ENCODE data around the gene ZNF569. TPM values are rescaled to one million over a fixed set of nuclear protein-coding genes. Genes with fewer than 3 reads are reported as not detected.

ZNF569 gene
- total and polyA plus RNA-seq, 2 of the 8 experiments (the other 6 are each of a cell fraction or from before 2014, with no cell fraction given) = 2.4 to 10.5 TPM

- peak; percentile 41; the same call in 1 of the 2 replicates for TF ChIP-seq USF2 (IDR thresholded peaks at IDR 0.05; ENCODE audit: low read length)
- peak; percentile 64 for TF ChIP-seq TBP (IDR thresholded peaks at IDR 0.05; ENCODE audit: low read depth, low read length)
- no peak for TF ChIP-seq TAF7 (optimal IDR thresholded peaks at IDR 0.05; ENCODE audit: borderline replicate concordance, low read depth, low read length)
- TF ChIP-seq HDAC2 (IDR thresholded peaks at IDR 0.05; ENCODE audit: borderline replicate concordance in 1 of 2, low read depth in 2 of 2, low read length in 2 of 2) = 0 out of 4 replicates have a peak, but pooled peaks of 1 of the 2 experiments have one; percentile 27
- peak; percentile 87 for TF ChIP-seq CREB1 (IDR thresholded peaks at IDR 0.05)
- peak; percentile 82 for TF ChIP-seq POLR2AphosphoS5 (IDR thresholded peaks at IDR 0.05; ENCODE audit: low read depth, low read length)
- no peak for TF ChIP-seq KDM1A (IDR thresholded peaks at IDR 0.05; ENCODE audit: borderline replicate concordance, low read length)
- TF ChIP-seq SIX5 (IDR thresholded peaks at IDR 0.05; ENCODE audit: low read depth, low read length) = peak; percentile 92
- TF ChIP-seq GTF2F1 (IDR thresholded peaks at IDR 0.05; ENCODE audit: borderline replicate concordance, low read depth, low read length) = 0 out of 2 replicates have a peak, but pooled peaks have one; percentile 13
- TF ChIP-seq EGR1 (IDR thresholded peaks at IDR 0.05; ENCODE audit: borderline replicate concordance, low read depth, low read length) = no peak
- peak; percentile 75; the same call in 1 of the 2 replicates for TF ChIP-seq MAX (IDR thresholded peaks at IDR 0.05)
- peak; percentile 60 for TF ChIP-seq BACH1 (IDR thresholded peaks at IDR 0.05; ENCODE audit: low read length)
- no peak for TF ChIP-seq RNF2 (IDR thresholded peaks at IDR 0.05; ENCODE audit: borderline replicate concordance, low read depth, low read length, missing control alignments, poor library complexity, severe bottlenecking)
- no peak for TF ChIP-seq EZH2 (IDR thresholded peaks at IDR 0.05; ENCODE audit: low read depth, low read length, severe bottlenecking)
- TF ChIP-seq CTBP2 (IDR thresholded peaks at IDR 0.05; ENCODE audit: borderline replicate concordance, insufficient read depth, insufficient read length, low read length) = peak; percentile 71
- TF ChIP-seq EP300 (IDR thresholded peaks at IDR 0.05; ENCODE audit: borderline replicate concordance in 1 of 2, low read depth in 2 of 2, low read length in 2 of 2) = peak in 1 of 2 experiments; percentile 44; a peak in 1 of 3 replicates
- TF ChIP-seq CHD2 (IDR thresholded peaks at IDR 0.05; ENCODE audit: low read length) = peak; percentile 91
- no peak for TF ChIP-seq JUN (IDR thresholded peaks at IDR 0.05; ENCODE audit: low read depth, low read length)
- no peak for TF ChIP-seq POU5F1 (IDR thresholded peaks at IDR 0.05; ENCODE audit: low read depth, low read length)
- peak; percentile 75 for TF ChIP-seq TAF1 (IDR thresholded peaks at IDR 0.05; ENCODE audit: low read depth, low read length)
- TF ChIP-seq E2F6 (IDR thresholded peaks at IDR 0.05) = peak; percentile 55
Observed at GRCh38 chr19:37370880-37371661, 96.2 kb downstream of the ZNF569 start, which contains the start of gene ZNF527 (continued).

Measured in H1 (cell line).